Left colon (tissue), 2 donors: ENCODE data around the gene UBAP2L. TPM values are rescaled to one million over a fixed set of nuclear protein-coding genes. Genes with fewer than 3 reads are reported as not detected.
"Not testable (repeated sequence)": the region's sequence is repeated elsewhere in the genome, so short reads cannot be mapped to it uniquely, and the experiment has no call there.

ENCODE experiments used
- ATAC-seq: fragments of 200-7000 bp; cut with Tn5 transposase; one replicate; pipeline ENCODE4 v1.9.1; 2020; ENCODE audit warnings: mild to moderate bottlenecking, moderate library complexity
- DNase-seq, 2 donors: peaks; one replicate each; pipeline ENCODE4 v3.0.0-alpha.2; 2020
- intact Hi-C, 2 donors: fragments of 100-400 bp; cut with DNase I in 1 of 2; cut with micrococcal nuclease in 1 of 2; formaldehyde crosslinking; loops; one replicate each; pipeline versions ENCODE4 v1.11.2 to v1.14.0; 2022; cut with DNase I, micrococcal nuclease
- total RNA-seq, 2 donors: library from RNA; stranded (reverse); fragmentation: NEBNext Ultra II Directional; extraction: Animal tissue kit (Norgen Biotek cat#: 25700); gene quantifications; one replicate each; pipeline ENCODE4 v1.2.1, GENCODE V29; 2021
- donor health status: DM: no; HTN: no; CAD: no.
- donor health status: DM: yes; HTN: yes; CAD: no.

The UBAP2L gene
- total RNA-seq, 2 donors from 2014 or later: 78.5 to 90.2 TPM

- DNase-seq (no peak), ATAC-seq (no peak)
- intact Hi-C loops: no loop called here
Observed at GRCh38 chr1:154236855-154237254, 16.1 kb downstream of the UBAP2L start.

DNA sequence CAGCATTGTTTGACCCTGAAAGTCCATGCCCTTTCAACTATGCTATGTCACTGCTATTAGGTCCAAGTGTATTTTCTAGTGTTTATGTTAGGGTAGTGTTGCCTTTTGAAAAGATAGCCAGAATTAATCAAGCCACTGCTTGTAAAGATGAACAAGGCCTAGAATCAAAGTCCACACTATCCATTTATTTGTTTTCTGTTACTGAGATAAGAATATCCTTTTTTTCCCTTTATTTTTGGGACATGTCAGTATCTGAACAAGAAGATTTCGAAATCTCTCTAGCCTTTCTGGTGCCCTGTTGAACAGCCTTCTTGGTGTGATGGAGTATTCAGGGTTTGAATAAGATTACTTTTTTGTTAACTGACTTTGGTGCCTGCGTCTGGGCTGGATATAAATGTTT lies 16.7 kb downstream of the UBAP2L start:
- ATAC-seq (no peak), DNase-seq (no peak)
- intact Hi-C loops: no loop called here

GRCh38 chr1:154237880-154238506 lies 17.2 kb downstream of the UBAP2L start:
- intact Hi-C loops: no loop called here
- DNase-seq: no peak
- ATAC-seq: no peak

DNA sequence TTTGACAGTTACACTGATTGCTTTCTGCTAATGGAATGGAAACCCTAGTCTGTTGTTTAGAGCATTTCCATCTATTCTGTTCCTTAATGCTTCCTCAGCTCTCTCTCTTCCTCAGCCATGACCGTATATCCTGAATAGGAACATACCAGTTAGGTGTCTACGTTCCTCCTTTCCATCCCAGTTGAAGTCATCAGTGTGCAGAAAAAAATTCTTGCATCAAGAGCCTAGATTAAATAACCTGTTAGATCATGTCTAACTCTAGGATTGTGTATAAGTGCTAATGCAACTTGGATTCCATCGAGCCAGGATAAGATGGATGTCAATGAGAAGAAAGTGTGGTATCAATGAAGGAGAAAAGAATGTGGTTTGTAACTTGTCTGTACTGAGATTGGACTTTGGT lies 18.7 kb downstream of the UBAP2L start:
- intact Hi-C loops: no loop called here
- ATAC-seq (no peak), DNase-seq (no peak)

GRCh38 chr1:154240294-154240833 lies 19.6 kb downstream of the UBAP2L start:
- no peak for DNase-seq
- ATAC-seq: no peak
- intact Hi-C loops: no loop called here

GRCh38 chr1:154241703-154242351 lies 21.1 kb downstream of the UBAP2L start:
- intact Hi-C loops: no loop called here
- ATAC-seq: no peak

DNA sequence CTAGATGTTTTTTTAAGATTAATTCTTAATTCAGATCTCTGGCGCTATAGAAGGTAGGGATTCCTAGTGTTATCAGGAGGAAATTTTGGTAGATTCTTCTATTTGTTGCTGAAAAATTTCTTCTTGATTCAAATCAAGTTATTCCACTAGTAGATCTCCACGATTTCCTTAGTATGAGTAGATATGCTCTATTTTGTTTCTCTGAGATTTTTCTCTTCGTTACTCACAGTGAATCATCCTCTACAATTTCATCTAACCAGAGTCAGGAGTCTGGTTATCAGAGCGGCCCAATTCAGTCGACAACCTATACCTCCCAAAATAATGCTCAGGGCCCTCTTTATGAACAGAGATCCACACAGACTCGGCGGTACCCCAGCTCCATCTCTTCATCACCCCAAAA lies 32.9 kb downstream of the UBAP2L start:
- ATAC-seq (no peak), DNase-seq (no peak)
- intact Hi-C loops: no loop called here

More at GRCh38 chr1:154241703-154242351, 21.1 kb downstream of the UBAP2L start:
- no peak for DNase-seq

DNA sequence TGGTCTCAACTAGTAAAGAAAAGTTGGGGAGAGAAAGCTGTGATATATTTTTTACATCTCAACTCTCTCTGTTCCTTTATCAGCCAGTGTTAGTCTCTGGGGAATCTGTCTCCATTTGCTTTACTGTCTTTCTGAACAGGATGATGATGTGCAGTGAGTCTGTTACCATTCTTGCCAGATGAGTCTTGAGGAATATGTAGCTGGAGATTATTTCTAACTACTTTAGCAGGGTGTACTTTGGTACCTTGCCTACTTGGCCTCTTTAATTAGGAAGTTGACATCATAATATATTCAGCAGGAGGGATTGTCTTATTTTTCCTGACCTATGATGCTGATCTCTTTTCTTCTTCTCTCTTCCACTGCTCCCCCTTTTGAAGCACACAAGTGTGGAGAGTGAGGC lies 35.9 kb downstream of the UBAP2L start:
- intact Hi-C loops: no loop called here
- DNase-seq: no peak
- ATAC-seq: no peak

DNA sequence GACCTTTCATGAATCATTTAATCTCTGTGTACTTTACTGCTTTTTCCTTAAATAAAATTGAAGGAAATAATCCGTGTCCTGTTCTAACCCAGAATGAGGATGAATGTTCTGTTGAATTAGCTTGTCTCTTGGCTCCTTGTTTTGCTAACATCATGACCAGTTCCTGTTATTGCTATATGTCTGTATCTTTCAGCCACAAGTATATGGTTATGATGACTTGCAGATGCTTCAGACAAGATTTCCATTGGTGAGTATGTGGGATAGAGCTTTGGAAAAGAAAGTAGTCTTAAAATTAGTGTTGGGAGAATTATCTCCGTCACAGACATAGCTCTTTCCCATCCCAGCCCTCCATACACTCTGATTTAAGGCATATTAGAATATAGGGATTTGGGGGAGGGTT lies 38.0 kb downstream of the UBAP2L start:
- intact Hi-C loops: no loop called here
- DNase-seq (no peak), ATAC-seq (no peak)

DNA sequence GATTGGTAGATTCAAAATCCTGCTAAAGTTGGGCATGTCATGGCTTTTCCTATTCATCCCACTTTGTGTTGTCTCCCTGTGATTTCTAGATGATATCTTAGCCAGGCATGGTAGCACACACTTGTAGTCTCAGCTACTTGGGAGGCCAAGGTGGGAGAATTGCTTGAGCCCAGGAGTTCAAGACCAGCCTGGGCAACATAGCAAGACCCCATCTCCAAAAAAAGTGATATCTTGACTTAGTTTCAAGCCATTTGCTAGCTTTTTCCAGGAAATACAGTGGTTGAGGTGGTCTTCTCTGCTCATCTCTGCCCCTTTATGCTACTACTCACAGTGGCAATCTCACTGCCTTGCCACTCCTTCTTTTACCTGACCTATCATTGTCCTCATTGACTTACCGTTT lies 39.4 kb downstream of the UBAP2L start:
- intact Hi-C loops: no loop called here
- DNase-seq (no peak), ATAC-seq (no peak)

- intact Hi-C loops: no loop called here
- ATAC-seq: no peak
- no peak for DNase-seq
Observed at GRCh38 chr1:154263465-154264332, 42.9 kb downstream of the UBAP2L start.

DNA sequence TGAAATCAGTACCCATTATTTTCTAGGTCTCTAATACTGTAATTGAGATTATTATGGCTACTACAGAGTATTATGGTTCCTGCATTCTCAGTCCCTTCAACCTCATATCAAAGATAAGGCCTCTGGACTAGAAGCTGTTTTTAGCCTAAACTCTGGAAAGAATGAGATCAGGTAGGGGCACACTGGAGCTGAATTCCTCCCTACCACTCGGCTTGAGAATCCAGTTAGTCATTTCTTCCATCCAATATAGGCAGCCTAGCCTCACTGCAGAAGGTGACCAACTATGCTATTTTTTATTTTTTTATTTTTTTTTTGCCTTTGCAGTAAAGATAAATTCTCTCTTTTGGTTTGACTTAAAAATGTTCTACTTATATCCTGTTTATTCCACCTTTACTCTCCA lies 43.7 kb downstream of the UBAP2L start:
- ATAC-seq (no peak), DNase-seq (no peak)
- intact Hi-C loops: no loop called here

- ATAC-seq (no peak), DNase-seq (no peak)
- intact Hi-C loops: no loop called here
Observed at GRCh38 chr1:154265586-154265985, 44.8 kb downstream of the UBAP2L start.

DNA sequence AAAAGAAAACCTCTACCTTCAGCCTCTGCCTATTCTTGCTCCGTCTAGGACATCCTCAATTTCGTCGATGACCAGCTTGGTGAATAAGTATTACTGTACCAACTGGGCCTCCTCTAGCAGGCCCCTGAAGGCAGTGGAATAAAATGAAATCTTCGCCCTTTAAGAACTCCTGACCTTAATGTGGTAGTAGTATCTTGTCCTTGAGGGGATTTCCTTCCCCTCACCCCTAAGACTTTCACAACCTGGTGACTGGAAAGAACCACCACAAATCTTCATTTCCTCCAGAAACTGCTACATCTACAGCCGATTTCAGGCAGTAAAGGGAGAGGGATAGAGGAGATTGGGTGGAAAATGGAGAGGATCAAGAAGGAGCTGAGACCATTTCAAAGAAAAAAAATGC lies 50.1 kb downstream of the UBAP2L start:
- DNase-seq (no peak), ATAC-seq (no peak)
- intact Hi-C loops: no loop called here

GRCh38 chr1:154272217-154272998 lies 51.7 kb downstream of the UBAP2L start, which contains the start of gene HAX1:
TSS of gene HAX1 (plus strand) at chr1:154272629. CDS start at chr1:154272724, 95 bp downstream.
- peak; percentile 90 for ATAC-seq
- intact Hi-C loops: no loop called here

DNA sequence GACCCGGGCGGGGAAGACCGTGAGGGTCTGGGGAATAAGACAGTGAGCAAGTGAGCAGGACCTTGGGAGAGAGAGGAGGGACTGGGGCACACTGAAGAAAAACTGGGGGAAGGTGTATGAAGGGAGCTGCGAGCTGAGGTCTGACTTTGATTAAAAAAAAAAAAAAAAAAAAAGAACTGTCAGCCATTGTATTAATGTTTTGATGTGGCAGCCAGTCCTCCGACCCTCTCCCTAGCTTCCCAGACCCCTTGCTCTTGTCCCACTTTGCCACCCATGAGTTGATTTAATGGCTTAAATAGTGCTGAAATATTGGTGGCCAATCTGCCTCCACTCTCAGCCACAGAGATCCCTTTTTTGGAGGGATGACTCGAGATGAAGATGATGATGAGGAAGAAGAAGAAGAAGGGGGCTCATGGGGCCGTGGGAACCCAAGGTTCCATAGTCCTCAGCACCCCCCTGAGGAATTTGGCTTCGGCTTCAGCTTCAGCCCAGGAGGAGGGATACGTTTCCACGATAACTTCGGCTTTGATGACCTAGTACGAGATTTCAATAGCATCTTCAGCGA lies 52.3 kb downstream of the UBAP2L start:
- ATAC-seq (no peak), DNase-seq (no peak)
- intact Hi-C loops: no loop called here

More at GRCh38 chr1:154272217-154272998, 51.7 kb downstream of the UBAP2L start, which contains the start of gene HAX1:
- DNase-seq: peak; percentile 96

GRCh38 chr1:154276797-154277196 lies 56.0 kb downstream of the UBAP2L start:
- DNase-seq (no peak), ATAC-seq (no peak)
- intact Hi-C loops: no loop called here

DNA sequence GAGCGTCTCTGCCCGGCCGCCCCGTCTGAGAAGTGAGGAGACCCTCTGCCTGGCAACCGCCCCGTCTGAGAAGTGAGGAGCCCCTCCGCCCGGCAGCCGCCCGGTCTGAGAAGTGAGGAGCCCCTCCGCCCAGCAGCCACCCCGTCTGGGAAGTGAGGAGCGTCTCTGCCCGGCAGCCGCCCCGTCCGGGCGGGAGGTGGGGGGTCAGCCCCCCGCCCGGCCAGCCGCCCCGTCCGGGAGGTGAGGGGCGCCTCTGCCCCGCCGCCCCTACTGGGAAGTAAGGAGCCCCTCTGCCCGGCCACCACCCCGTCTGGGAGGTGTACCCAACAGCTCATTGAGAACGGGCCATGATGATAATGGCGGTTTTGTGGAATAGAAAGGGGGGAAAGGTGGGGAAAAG lies 66.8 kb downstream of the UBAP2L start:
- DNase-seq, ATAC-seq, intact Hi-C loops: not testable (repeated sequence)
